ENCODE measurements around the gene ADCY2.

Gene ADCY2

GRCh38 chr5:7772141-7772540, 376.2 kb downstream of the ADCY2 start:
- Histone ChIP-seq H3K4me3 (ENCODE audit: low read length) (no peak overlapping the region), H3K4me1 (ENCODE audit: control insufficient read depth, low read length) (no peaks in the 10 kb centered on the region), H3K36me3 (ENCODE audit: control insufficient read depth, low read length) (no peaks in the 10 kb centered on the region), H3K27ac (ENCODE audit: low read depth, low read length) (no peak overlapping the region), H3K79me2 (ENCODE audit: control insufficient read depth, low read length) (no peaks in the 10 kb centered on the region), H3K4me2 (ENCODE audit: low read length) (no peak overlapping the region), H4K20me1 (ENCODE audit: control insufficient read depth, insufficient read depth, low read depth, low read length) (no peaks in the 10 kb centered on the region), H3K27me3 (ENCODE audit: control insufficient read depth, low read length) (no peaks in the 10 kb centered on the region), H3F3A (ENCODE audit: control insufficient read depth, insufficient read depth) (no peaks in the 10 kb centered on the region), H3K9me2 (replicated peaks; ENCODE audit: control insufficient read depth, low read length) (no peaks in the 10 kb centered on the region), H3K9me3 (ENCODE audit: control insufficient read depth, insufficient read depth, low read length) (no peaks in the 10 kb centered on the region)
- TF ChIP-seq EZH2phosphoT487 (IDR thresholded peaks at IDR 0.05; ENCODE audit: borderline replicate concordance, low read length) (no peak), CTCF (IDR thresholded peaks at IDR 0.05; ENCODE audit: low read depth, low read length, poor library complexity, severe bottlenecking) (no peak)

DNA sequence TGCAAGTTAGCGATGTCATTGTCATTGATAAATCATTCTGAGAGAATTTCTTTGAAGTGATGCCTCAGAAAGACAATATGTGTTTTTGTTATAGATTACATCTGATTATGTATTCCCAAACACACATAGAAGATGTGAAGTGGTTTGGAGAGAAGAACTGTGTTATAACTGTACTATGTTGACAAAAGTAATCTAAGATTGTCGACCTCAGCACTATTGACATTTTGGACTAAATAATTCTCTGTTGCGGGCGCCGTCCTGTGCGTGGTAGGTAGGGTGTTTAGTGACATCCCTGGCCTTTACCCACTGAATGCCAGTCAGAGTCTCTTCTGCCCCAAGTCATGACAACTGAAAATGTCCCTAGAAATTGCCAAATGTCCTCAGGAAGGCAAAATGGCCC, 377.2 kb downstream of the ADCY2 start:
- Histone ChIP-seq H3K9me2 (replicated peaks; ENCODE audit: control insufficient read depth, low read length) (no peaks in the 10 kb centered on the region), H3K27me3 (ENCODE audit: control insufficient read depth, low read length) (no peaks in the 10 kb centered on the region), H4K20me1 (ENCODE audit: control insufficient read depth, insufficient read depth, low read depth, low read length) (no peaks in the 10 kb centered on the region), H3K4me3 (ENCODE audit: low read length) (no peak overlapping the region), H3K4me1 (ENCODE audit: control insufficient read depth, low read length) (no peaks in the 10 kb centered on the region), H3K27ac (ENCODE audit: low read depth, low read length) (no peak overlapping the region), H3K79me2 (ENCODE audit: control insufficient read depth, low read length) (no peaks in the 10 kb centered on the region), H3K36me3 (ENCODE audit: control insufficient read depth, low read length) (no peaks in the 10 kb centered on the region), H3K4me2 (ENCODE audit: low read length) (no peak overlapping the region), H3F3A (ENCODE audit: control insufficient read depth, insufficient read depth) (no peaks in the 10 kb centered on the region), H3K9me3 (ENCODE audit: control insufficient read depth, insufficient read depth, low read length) (no peaks in the 10 kb centered on the region)
- TF ChIP-seq CTCF (IDR thresholded peaks at IDR 0.05; ENCODE audit: low read depth, low read length, poor library complexity, severe bottlenecking) = no peak

DNA sequence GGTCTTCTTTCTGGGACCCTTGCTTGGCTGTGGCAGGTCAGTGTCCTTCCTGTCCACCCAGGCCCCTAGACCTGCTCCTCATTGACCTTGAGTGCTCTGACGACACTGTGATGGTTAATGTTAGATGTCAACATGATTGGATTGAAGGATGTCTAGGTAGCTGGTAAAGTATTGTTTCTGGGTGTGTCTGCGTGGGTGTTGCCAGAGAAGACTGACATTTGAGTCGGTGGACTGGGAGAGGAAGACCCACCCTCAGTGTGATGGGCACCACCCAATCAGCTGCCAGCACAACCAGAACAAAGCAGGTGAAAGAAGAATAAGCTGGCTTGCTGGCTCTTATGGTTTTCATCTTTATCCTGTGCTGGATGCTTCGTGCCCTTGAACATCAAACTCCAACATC, 380.5 kb downstream of the ADCY2 start:
- no peak overlapping the region for H3K4me2 ChIP-seq (ENCODE audit: low read length)
- H3K36me3 ChIP-seq (ENCODE audit: control insufficient read depth, low read length) = no peaks in the 10 kb centered on the region
- no peaks in the 10 kb centered on the region for H3K4me1 ChIP-seq (ENCODE audit: control insufficient read depth, low read length)
- no peaks in the 10 kb centered on the region for H3K27me3 ChIP-seq (ENCODE audit: control insufficient read depth, low read length)
- no peaks in the 10 kb centered on the region for H3K79me2 ChIP-seq (ENCODE audit: control insufficient read depth, low read length)
- H3K4me3 ChIP-seq (ENCODE audit: low read length) = no peak overlapping the region
- no peaks in the 10 kb centered on the region for H3K9me2 ChIP-seq (replicated peaks; ENCODE audit: control insufficient read depth, low read length)
- H3K9me3 ChIP-seq (ENCODE audit: control insufficient read depth, insufficient read depth, low read length) = no peaks in the 10 kb centered on the region
- no peaks in the 10 kb centered on the region for H3F3A ChIP-seq (ENCODE audit: control insufficient read depth, insufficient read depth)
- TF ChIP-seq CTCF (IDR thresholded peaks at IDR 0.05; ENCODE audit: low read depth, low read length, poor library complexity, severe bottlenecking) (no peak), EZH2phosphoT487 (IDR thresholded peaks at IDR 0.05; ENCODE audit: borderline replicate concordance, low read length) (no peak)
- H4K20me1 ChIP-seq (ENCODE audit: control insufficient read depth, insufficient read depth, low read depth, low read length) = no peaks in the 10 kb centered on the region
- H3K27ac ChIP-seq (ENCODE audit: low read depth, low read length) = no peak overlapping the region

Data from DOHH2 (cell line).